ENCODE results near the gene APH1B.
"Not testable (repeated sequence)": the region's sequence is repeated elsewhere in the genome, so short reads cannot be mapped to it uniquely, and the experiment has no call there.

Gene APH1B

GRCh38 chr15:63277038-63277892 is at the start of gene APH1B:
APH1B (plus strand) TSS chr15:63277605; CDS start chr15:63277624, 19 bp downstream.
- DNase-seq (ENCODE audit: low read depth in 2 of 2, low spot score in 1 of 2) = peak; percentile 47 to 65

- no peak for DNase-seq (ENCODE audit: low read depth in 2 of 2, low spot score in 1 of 2)
These were observed 49.7 kb upstream of the APH1B start for GRCh38 chr15:63227689-63228088.

- DNase-seq (ENCODE audit: low read depth in 2 of 2, low spot score in 1 of 2) = no peak
These were observed 46.2 kb upstream of the APH1B start for GRCh38 chr15:63231206-63231605.

- DNase-seq (ENCODE audit: low read depth in 2 of 2, low spot score in 1 of 2) = no peak
These were observed 45.7 kb upstream of the APH1B start for GRCh38 chr15:63231706-63232105.

- no peak for DNase-seq (ENCODE audit: low read depth in 2 of 2, low spot score in 1 of 2)
These were observed 45.0 kb upstream of the APH1B start for GRCh38 chr15:63232405-63232804.

GRCh38 chr15:63232943-63233342 is 44.5 kb upstream of the APH1B start:
- no peak for DNase-seq (ENCODE audit: low read depth in 2 of 2, low spot score in 1 of 2)

- DNase-seq (ENCODE audit: low read depth in 2 of 2, low spot score in 1 of 2) = no peak
These were observed 43.6 kb upstream of the APH1B start for GRCh38 chr15:63233667-63234423.

GRCh38 chr15:63234451-63234870 is 42.9 kb upstream of the APH1B start:
- DNase-seq (ENCODE audit: low read depth in 2 of 2, low spot score in 1 of 2) = no peak

- DNase-seq (ENCODE audit: low read depth in 2 of 2, low spot score in 1 of 2) = no peak
These were observed 41.1 kb upstream of the APH1B start for GRCh38 chr15:63236272-63236671.

- DNase-seq (ENCODE audit: low read depth in 2 of 2, low spot score in 1 of 2) = not testable (repeated sequence)
These were observed 40.3 kb upstream of the APH1B start for GRCh38 chr15:63237086-63237485.

- no peak for DNase-seq (ENCODE audit: low read depth in 2 of 2, low spot score in 1 of 2)
These were observed 39.2 kb upstream of the APH1B start for GRCh38 chr15:63238171-63238570.

GRCh38 chr15:63238796-63239195 is 38.6 kb upstream of the APH1B start:
- DNase-seq (ENCODE audit: low read depth in 2 of 2, low spot score in 1 of 2) = no peak

GRCh38 chr15:63240109-63240508 is 37.3 kb upstream of the APH1B start:
- no peak for DNase-seq (ENCODE audit: low read depth in 2 of 2, low spot score in 1 of 2)

GRCh38 chr15:63241316-63241715 is 36.1 kb upstream of the APH1B start:
- no peak for DNase-seq (ENCODE audit: low read depth in 2 of 2, low spot score in 1 of 2)

- DNase-seq (ENCODE audit: low read depth in 2 of 2, low spot score in 1 of 2) = no peak
These were observed 34.3 kb upstream of the APH1B start for GRCh38 chr15:63243101-63243500.

GRCh38 chr15:63243776-63244175 is 33.6 kb upstream of the APH1B start:
- no peak for DNase-seq (ENCODE audit: low read depth in 2 of 2, low spot score in 1 of 2)

GRCh38 chr15:63244399-63244798 is 33.0 kb upstream of the APH1B start:
- DNase-seq (ENCODE audit: low read depth in 2 of 2, low spot score in 1 of 2) = no peak

GRCh38 chr15:63244976-63245645 is 32.3 kb upstream of the APH1B start:
- no peak for DNase-seq (ENCODE audit: low read depth in 2 of 2, low spot score in 1 of 2)

GRCh38 chr15:63246691-63247469 is 30.5 kb upstream of the APH1B start:
- no peak for DNase-seq (ENCODE audit: low read depth in 2 of 2, low spot score in 1 of 2)

- no peak for DNase-seq (ENCODE audit: low read depth in 2 of 2, low spot score in 1 of 2)
These were observed 27.0 kb upstream of the APH1B start for GRCh38 chr15:63250312-63250965.
